ENCODE data around the gene TTC39A.

The TTC39A gene

DNA sequence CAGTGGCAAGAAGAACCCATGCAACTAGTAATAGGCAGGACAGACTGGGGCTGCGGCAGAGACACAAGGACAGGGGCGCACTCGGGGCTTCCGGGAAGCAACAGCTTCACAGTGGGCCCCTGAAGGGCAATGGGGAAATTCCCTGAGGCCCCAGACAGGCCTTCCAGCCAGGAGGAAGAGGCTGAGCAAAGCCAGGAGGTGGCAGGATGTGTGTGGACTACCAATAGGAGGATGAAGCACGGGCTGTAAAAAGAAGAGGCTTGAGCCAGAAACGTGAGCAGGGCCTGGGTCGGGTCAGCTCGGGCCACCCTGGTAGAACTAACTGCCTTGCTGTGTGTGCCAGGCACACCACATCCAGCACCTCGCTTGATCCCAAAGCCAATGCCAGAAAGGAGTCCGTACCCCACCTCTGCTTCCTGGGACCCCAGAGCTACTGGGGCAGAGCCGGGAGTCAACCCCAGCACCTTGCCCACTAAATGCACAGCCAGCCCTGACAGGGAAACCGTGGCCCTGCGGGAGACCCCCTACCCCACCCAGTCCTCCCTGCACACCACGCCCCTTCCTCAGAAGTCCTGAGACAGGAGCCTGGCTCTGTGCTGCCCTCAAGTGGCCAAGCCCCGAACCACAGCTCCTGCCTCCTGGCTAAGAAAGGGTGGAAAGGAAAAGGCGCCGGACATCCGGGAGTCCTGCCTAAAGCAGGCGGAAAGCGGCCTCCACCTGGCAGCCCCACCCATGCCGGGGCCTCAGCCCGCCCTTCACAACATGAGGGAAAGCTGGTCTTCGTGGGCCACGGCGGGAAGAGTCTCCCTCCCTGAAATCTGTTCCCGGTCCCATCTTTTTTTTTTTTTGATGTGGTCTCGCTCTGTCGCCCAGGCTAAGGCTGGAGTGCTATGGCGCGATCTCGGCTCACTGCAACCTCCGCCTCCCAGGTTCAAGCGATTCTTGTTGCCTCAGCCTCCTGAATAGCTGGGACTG lies 33.7 kb downstream of the TTC39A start:
- DNase-seq: peak; percentile 24 to 70 (median 48)

DNA sequence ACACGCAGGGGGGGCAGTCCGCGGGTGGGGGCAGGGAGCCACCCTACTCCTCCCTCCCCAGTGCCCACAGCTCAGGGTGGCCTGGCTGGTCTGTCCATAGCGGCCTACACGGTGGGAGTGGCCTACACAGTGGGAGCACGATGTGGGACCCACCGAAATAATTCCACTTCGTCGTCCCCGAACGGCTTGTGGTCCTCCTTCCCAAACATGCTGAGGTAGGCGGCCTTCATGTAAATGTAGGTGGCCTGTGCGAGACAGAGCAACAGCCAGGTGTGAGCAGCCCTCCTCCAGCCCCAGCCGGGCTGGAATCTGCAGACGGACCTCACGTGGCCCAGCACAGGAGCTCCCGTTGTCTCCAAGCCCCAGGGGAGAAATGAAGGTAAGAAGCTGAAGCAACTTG lies 34.4 kb downstream of the TTC39A start:
- DNase-seq: no peak

DNA sequence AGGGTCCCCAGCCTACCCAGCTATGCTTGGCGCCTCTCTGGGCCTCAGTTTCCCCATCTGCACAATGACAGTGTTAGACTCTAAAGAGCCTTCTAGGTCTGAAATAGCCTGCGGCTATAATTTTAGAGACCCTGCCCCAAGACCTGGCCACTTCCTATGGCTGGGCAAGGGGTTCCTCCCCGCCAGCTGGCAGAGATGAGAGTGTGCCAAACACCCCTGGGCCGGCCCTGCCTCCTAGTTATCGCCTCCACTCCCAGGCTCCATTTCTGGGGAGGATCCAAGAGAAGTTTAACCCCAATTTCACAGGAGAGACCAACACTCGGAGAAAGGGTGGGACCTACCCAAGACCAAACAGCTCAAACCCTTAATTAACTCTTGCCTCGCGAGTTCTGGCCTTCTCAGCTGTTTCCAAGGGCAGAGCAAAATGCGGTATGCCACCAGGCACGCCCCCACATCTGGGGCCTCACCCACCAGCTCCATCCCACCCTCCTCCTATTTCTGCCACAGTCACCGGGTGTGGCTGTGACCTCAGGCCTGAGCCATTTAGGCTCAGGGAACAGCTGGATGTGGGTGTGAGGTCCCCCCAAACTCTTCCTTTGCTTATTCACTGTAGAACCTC lies 35.7 kb downstream of the TTC39A start:
- DNase-seq: peak in 1 of 5 experiments; percentile 35

DNA sequence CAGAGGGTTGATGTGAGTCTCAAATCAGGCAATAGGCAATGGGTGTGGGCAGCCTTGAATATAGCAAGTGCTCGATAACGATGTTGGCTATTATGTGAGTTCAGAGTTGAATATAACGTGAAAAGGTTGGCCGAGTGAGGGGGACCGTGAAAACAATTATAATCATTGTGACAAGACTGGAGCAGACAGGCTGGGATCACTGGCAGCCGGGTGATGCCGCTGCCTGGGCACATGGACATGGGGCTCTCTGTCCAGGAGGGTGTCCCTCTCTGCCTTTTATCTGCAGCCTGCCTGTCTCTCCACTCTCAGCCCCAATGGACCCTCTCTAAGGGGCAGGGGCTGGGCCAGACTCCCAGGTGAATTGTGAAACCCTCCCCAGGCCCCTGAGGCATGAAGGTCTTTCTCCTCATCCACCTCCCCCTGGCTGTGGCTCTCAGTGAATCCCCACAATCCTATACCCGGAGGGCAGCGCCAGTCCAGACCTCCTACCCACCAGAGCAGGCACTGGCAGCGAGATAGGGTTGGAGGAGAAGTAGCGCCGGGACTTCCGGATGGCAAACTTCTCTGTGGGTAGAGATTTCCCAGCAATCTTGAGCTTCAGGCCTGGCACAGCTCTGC lies 36.4 kb downstream of the TTC39A start:
- DNase-seq: no peak

DNA sequence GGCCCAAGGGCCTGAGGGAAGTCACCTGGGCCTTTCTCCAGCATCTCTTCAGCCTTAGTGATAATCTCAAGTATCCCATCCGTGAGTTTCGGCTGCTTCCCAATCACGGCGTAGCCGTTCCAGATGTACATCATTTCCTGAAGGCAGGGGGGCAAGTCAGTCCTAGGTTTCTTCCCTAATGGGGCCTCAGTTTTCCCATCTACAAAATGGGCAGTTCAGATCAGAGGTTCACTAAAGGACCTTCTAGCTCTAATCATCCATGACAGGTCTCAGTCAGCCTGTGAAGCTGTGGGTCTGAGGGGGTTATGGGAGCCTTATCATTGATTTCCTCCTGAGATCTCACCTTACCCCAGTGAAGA lies 39.9 kb downstream of the TTC39A start:
- DNase-seq: no peak

DNA sequence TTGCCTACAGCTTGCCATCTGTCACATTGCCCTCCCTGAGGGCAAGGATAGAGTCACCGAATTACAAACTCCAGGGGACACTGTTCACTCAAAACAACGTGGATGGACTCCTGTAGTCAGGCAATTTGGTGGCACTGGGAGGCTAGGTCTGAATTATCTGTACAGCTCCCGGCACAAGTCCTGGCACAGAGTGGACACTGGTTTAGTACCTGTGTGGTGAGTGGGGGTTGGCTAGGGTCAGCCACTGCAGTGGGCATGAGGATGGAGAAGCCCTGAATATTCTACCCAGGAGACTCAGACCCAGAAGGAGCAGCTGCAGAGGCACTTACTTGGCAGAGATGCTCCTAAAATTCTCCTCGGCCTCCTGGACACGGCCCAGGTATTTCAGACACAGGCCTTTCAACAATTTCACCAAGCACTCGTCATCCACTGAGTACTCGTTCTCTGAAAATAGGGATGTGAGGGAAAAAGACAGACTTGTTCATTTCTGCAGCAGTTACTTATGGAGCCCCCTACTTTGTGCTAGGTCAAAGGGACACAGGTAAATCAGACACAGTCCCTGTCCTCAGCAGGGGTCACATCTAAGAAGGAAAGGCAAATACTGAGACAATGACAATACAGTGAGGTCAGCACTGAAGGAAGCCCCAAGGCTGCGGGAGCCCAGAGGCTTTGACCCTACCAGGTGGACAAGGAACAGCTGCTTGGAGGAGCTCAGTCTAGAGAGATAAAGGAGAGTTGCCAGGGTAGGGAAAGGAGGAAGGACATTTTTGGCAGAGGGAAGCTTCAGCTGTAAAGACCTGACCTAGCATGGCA lies 40.5 kb downstream of the TTC39A start:
- no peak for DNase-seq

DNA sequence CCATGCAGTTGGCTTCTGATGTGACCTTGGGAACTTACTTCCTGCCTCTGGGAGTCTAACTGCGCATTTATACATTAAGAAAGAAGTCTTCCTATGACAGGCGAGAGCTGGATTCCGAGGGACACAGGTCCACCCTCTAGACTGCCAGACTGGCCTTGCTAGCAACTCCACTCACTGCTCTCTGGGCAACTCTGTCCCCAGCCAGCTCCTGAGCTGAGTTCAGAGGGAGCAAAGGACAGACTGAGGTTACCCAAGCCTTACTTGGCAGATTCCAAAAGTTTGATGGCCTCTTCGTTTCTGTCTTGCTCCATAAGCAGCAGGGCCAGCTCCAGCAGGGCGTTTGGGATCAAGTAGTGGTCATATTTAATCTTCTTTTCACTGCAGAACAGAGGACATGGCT lies 41.8 kb downstream of the TTC39A start:
- DNase-seq: no peak

DNA sequence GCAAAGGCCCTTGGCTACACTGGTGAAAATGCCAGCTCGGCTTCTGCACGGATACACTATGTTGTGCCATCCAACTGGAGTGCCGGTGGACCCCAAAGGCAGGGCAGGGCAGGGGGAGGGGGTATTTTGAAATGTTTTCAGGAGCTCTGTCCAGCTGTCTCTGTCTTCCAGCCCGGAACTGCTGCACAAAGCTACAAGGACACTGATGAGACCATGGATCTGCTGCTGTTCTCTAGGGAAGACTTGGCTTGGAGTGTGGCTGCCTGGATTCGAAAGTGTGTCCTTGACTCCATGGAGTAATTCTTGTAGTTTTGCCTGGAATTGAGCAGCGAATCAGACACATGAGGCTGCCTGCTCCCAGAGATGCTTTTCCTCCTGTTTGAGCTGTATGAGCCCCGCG lies 42.4 kb downstream of the TTC39A start:
- DNase-seq: no peak

DNA sequence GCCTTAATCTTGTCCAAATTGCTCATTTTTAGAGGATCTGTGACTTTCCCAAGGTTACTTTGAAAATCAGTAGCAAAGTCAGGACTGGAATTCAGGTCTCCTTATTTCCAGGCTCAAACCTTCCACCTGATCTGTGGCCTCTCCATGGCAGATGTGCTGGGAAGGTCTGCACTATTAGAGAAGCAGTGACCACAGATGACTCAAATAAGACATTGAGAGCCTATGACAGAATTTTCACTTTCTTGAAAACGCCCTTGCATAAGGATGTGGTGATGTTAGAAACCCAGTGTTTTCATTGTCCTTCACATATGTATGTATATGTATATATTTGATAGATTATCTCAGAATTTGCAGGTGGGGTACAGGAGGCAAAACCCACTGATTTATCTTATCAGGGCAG lies 45.3 kb downstream of the TTC39A start:
- peak in 1 of 5 experiments; percentile 77 for DNase-seq

DNA sequence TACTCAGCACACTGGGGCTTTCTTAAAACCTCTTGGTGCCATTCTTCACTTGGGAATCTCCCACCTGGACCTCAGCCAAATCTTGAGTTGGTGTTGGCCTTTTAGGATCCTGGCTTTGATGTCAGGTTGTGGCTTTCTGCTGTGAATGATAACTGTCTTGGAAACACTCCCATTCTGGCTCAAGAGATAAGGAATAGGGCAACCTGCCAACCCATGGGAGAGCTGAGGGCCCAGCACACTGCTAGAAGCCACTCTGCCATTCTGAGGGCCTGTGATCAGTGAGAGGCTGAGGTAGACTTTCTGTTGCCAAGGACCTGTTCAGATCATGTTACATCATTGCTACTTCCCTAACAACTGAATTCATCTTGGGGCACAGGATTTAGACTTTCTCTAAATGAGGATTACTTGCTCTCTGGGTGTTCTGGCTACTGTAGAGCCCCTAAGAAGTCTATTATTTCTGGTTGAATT lies 45.8 kb downstream of the TTC39A start:
- no peak for DNase-seq

DNA sequence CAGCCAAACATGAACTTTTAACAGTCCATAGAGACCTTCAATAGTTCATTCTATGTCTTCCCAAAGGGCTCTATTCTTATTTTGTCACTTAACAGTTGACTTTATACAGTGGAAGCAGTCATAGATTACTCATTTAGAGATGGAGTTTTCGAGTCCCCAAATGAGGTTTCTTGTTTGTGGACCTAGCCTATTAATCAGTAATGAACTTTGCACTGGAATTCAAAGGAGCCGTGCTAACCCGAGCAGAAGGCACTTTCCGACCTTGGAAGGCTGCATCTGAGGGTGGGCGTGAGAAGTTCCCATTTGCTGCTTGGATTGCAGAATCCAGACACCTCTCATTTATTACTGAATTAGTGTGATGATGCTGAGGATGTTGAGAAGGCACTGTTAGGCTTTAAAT lies 46.4 kb downstream of the TTC39A start:
- DNase-seq: no peak

DNA sequence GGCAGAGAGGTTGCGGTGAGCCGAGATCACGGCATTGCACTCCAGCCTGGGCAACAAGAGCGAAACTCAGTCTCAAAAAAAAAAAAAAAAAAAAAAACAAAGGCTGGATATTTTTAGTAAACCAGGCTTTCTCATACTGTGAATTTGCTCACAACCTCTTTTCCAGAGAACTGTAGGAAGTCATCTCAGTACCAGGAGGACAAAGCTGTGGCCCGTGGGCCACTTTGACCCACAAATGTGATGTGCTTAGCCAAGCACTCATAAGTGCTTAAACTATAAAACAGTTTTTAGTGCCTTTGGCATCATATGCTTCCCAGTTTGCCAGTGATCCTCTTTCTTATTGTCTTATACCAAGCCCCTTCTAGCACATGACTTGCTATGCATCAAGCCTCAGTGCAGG lies 47.8 kb downstream of the TTC39A start:
- peak in 1 of 5 experiments; percentile 78 for DNase-seq

DNA sequence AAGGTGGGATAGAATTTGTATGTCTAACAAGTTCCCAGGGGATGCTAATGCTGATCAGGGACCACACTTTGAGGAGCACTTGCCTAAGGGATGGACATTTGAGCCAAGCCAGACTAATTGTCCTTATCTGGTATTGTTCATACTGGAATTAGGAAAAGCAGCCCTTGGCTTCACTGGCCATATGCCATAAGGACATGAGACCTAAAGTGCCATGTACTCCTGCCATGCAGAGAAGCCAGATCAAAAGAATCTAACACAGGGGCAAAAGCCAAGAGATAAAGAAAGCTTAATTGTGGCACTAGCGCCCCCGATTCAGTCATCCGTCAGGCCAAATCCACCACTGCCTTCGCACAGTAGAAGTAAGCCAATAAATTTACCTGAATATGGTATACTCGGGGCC lies 48.6 kb downstream of the TTC39A start:
- no peak for DNase-seq

DNA sequence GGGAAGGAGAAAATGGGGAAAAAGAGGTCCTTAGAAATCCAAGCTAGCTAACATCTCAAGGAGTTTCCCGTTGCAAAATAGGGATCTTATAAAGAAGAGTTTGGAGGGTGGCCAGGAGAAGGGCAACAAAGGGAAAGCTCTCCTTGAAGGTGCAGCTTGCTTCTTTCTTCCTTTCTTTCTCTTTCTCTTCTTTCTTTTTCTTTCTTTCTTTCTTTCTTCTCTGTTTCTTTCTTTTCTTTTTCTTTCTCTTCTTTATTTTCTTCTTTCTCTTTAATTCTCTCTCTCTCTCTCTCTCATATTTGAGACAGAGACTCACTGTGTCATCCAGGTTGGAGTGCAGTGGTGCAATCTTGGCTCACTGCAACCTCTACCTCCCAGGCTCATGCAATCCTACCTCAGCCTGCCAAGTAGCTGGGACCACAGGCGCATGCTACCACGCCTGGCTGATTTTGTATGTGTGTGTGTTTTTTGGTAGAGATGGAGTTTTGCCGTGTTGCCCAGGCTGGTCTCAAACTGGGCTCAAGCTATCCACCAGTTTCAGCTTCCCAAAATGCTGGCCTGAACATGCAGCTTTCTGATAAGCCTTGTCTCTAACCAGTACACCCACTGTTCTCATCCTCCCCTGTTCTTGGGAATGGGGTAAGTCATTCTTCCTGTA lies 49.9 kb downstream of the TTC39A start:
- DNase-seq: no peak

DNA sequence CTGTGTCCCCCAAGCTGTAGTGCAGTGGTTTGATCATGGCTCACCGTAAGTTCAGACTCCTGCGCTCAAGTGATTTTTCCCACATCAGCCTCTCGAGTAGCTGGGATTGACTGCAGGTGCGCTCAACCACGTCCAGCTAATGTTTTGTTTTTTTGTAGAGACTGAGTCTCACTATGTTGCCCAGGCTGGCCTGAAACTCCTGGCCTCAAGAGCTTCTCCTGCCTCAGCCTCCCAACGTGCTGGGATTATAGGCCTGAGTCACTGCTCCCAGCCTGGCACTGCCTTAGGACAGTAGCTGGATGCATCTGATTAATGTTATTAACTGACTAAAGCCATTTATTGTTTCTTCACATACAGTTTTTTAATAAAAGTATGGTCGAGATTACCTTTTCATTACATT lies 54.1 kb downstream of the TTC39A start:
- DNase-seq: no peak

DNA sequence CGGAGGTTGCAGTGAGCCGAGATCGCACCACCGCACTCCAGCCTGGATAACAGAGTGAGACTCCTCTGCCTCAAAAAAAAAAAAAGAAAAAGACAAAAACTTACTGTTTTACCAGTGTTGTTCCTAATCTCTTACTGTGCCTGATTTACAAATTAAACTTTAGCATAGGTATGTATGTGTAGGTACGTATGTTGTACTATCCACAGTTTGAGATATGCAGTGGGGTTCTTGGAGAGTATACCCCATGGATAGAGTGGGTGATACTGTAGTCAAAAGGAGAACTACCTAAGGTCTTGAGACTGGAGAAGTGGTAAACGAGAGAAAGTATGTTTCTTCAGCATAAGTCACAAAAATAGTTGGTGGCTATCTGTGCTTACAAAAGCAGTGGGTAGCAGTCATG lies 55.7 kb downstream of the TTC39A start:
- no peak for DNase-seq

DNA sequence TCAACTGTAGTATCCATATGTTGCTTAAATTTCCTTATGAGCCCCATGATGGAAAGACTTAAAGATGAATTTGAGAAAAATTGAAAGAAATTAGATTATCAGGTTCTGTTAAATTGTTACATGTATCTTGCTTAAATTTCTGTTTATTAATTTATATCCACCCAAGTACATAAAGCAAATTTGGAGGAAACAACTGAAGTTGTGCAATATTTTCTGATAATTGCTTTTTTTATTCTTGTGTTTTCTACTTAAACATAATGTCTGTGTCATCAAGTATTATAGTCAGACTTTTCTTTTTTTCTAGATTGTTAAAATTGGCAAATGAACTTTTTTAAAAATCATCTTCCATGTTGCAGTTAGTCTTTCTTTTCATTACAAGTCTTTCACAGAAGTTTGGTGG lies 57.4 kb downstream of the TTC39A start:
- no peak for DNase-seq

DNA sequence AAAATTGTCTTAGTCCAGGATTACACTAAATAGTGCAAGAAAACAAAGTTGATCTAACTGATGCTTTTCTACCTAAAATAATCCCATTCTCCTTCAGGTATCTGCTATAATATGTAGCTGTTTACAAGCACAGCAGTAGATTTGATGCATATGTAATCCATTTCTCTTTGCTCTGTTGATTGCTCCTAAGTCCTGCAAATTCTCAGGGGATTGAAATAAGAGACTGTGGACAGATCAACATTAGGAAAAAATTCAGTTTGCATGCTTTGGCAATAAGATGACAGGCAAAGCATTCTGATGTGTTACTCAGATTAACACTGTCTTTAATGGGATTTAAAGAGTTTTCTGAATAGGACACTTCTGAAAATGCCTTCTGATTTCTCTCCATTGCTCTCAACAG lies 59.6 kb downstream of the TTC39A start:
- DNase-seq: no peak

DNA sequence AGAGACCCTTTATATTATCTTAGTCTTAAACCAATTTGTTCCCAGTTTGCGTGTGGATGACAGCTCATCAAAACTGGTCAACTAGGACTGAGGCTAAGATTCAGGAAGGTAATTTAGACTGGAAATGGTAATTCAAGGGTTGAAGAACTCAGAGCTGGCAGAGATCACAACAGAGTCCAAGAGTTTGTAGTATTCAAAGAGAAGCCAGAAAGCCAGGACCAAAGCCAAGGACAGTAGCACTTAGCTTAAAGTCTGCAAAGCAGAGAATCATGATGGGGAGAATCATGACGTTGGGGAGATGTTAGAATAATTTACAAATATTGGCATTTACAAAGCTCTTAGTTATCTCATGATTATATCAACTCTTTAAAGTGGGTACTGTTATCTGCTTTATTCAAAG lies 61.7 kb downstream of the TTC39A start:
- DNase-seq: no peak

DNA sequence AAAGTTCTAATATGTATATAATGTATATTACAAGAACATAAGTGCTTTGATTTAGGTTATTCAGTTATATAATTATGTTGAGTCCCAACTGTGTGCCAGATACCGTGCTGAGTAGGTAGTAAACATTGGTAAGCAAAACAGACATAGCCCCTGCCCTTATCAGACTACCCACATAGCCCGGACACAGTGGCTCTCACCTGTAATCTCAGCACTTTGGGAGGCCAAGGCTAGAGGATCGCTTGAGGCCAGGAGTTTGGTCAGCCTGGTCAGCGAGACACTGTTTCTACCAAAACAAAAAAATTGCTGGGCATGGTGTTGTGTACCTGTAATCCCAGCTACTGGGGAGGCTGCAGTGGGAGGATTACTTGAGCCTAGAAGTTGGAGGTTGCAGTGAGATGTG lies 63.6 kb downstream of the TTC39A start:
- DNase-seq: no peak

DNA sequence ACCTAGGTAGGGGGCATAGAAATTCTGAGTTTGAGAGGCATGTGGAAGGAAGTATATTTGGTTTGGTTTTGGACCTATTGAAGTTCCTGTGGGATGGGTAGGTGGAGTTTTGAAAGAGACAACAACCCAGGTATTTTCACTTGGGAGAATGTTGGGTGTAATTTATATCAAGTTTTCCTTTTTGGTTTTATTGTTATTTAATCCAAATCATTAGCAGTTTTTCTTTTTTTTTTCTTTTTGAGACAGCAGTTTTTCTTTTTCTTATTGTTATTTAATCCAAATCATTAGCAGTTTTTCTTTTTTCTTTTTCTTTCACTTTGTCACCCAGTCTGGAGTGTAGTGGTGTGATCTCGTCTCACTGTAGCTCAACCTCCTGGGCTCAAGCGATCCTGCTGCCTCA lies 64.2 kb downstream of the TTC39A start:
- DNase-seq: no peak

DNA sequence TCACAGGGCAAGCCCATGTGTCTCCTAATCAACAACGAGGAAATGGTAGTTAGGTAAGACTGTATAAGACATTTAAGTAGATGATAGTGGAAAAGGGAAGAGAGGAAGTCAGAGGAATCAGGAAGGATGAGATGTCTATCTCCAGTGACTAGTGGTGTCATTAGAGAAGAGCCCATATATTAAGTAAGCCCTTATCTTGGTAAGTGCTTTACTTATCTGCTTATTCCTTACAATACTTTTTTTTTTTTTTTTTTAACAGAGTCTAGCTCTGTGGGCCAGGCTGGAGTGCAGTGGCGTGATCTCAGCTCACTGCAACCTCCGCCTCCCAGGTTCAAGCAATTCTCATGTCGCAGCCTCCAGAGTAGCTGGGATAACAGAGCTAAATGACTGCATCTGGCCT lies 64.7 kb downstream of the TTC39A start:
- no peak for DNase-seq

Data from T-helper 2 cell (primary cell).